Mucosa of stomach (tissue), 1 donor: ENCODE data around the gene CRTAC1.

Experiments used
- H3K27me3 ChIP-seq: one replicate; pipeline ENCODE4 v1.7.0; 2013; ENCODE audit warnings: mild to moderate bottlenecking, low read length; ENCODE audit not compliant: control insufficient read depth, insufficient read depth
- H3K36me3 ChIP-seq: one replicate; pipeline ENCODE4 v1.7.0; 2013; ENCODE audit warnings: low read length; ENCODE audit not compliant: control insufficient read depth, insufficient read depth
- H3K4me1 ChIP-seq: one replicate; pipeline ENCODE4 v1.7.0; 2013; ENCODE audit warnings: mild to moderate bottlenecking, low read length; ENCODE audit not compliant: control insufficient read depth, insufficient read depth
- H3K4me3 ChIP-seq: one replicate; pipeline ENCODE4 v1.7.0; 2013; ENCODE audit warnings: low read length
- H3K9ac ChIP-seq: one replicate; pipeline ENCODE4 v1.7.0; 2013; ENCODE audit warnings: mild to moderate bottlenecking, low read length, moderate library complexity
- H3K9me3 ChIP-seq: one replicate; pipeline ENCODE4 v1.7.0; 2013; ENCODE audit warnings: mild to moderate bottlenecking, low read length, moderate library complexity; ENCODE audit not compliant: control insufficient read depth
- donor health status: Pancreatic carcinoma.

CRTAC1 gene

GRCh38 chr10:97999066-97999922 is 31.1 kb downstream of the CRTAC1 start:
- H3K27me3 ChIP-seq, result no peaks in the 10 kb centered on the region
- H3K4me1 ChIP-seq, result no peaks in the 10 kb centered on the region
- H3K9ac ChIP-seq, result no peak overlapping the region
- H3K4me3 ChIP-seq, result no peak overlapping the region
- no peaks in the 10 kb centered on the region for H3K9me3 ChIP-seq
- H3K36me3 ChIP-seq, result no peaks in the 10 kb centered on the region

DNA sequence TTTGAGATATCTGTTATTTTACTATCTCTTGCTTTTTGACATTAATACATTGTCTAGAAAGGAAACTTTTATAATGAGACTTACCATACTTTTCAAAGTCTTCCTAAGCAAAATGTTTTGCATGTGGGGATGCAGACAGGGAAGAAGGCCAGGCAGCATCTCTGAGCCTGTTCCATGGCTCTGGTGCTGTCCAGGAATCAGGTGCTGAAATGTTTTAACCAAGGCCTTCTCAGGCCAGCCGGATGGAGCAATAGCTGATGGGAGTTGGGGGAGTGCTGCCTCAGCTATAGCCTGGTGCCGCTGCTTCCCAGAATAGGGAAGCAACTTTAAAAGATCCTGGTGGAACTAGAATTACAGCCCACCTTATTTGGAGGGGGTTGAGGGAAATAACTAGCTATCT is 38.5 kb downstream of the CRTAC1 start:
- no peaks in the 10 kb centered on the region for H3K36me3 ChIP-seq
- no peaks in the 10 kb centered on the region for H3K4me1 ChIP-seq
- H3K9ac ChIP-seq, result no peak overlapping the region
- H3K4me3 ChIP-seq, result no peak overlapping the region
- no peaks in the 10 kb centered on the region for H3K9me3 ChIP-seq
- H3K27me3 ChIP-seq, result no peaks in the 10 kb centered on the region

DNA sequence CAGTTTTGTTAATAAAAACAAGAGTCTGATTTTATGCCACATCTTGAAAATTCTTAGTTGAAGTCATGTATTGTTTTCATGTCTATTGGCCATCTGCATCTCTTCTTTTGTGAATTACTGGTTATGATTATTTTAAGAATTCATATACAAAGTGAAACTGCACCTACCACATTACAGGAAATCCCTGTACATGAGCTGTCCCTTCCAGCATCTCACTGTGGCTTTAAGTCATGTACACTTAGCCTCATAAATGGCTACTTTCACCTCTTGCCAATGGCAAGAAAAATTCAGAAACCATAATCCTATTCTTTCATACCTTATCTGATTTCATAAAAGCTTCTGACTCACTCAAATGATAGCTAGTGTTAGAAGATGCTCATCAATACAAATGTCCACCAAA is 48.6 kb downstream of the CRTAC1 start:
- Histone ChIP-seq H3K9ac (no peak overlapping the region), H3K4me3 (no peak overlapping the region), H3K4me1 (no peaks in the 10 kb centered on the region), H3K9me3 (no peaks in the 10 kb centered on the region), H3K36me3 (no peaks in the 10 kb centered on the region), H3K27me3 (peaks cover 8% of the 10 kb centered on the region)

GRCh38 chr10:97977673-97978072 is 52.7 kb downstream of the CRTAC1 start:
- Histone ChIP-seq H3K36me3 (no peaks in the 10 kb centered on the region), H3K9ac (no peak overlapping the region), H3K4me1 (no peaks in the 10 kb centered on the region), H3K4me3 (no peak overlapping the region), H3K27me3 (peaks cover 36% of the 10 kb centered on the region), H3K9me3 (no peaks in the 10 kb centered on the region)

- Histone ChIP-seq H3K9ac (no peak overlapping the region), H3K36me3 (no peaks in the 10 kb centered on the region), H3K27me3 (peaks cover 36% of the 10 kb centered on the region), H3K4me1 (no peaks in the 10 kb centered on the region), H3K9me3 (no peaks in the 10 kb centered on the region), H3K4me3 (no peak overlapping the region)
These were observed 54.8 kb downstream of the CRTAC1 start for GRCh38 chr10:97975598-97975997.

GRCh38 chr10:97974526-97975525 is 55.6 kb downstream of the CRTAC1 start:
- H3K9me3 ChIP-seq, result no peaks in the 10 kb centered on the region
- H3K27me3 ChIP-seq, result peaks cover 36% of the 10 kb centered on the region
- H3K4me3 ChIP-seq, result no peak overlapping the region
- H3K9ac ChIP-seq, result no peak overlapping the region
- H3K4me1 ChIP-seq, result no peaks in the 10 kb centered on the region
- no peaks in the 10 kb centered on the region for H3K36me3 ChIP-seq

GRCh38 chr10:97974100-97974499 is 56.3 kb downstream of the CRTAC1 start:
- Histone ChIP-seq H3K27me3 (peaks cover 36% of the 10 kb centered on the region), H3K9ac (no peak overlapping the region), H3K4me3 (no peak overlapping the region), H3K36me3 (no peaks in the 10 kb centered on the region), H3K9me3 (no peaks in the 10 kb centered on the region), H3K4me1 (no peaks in the 10 kb centered on the region)

DNA sequence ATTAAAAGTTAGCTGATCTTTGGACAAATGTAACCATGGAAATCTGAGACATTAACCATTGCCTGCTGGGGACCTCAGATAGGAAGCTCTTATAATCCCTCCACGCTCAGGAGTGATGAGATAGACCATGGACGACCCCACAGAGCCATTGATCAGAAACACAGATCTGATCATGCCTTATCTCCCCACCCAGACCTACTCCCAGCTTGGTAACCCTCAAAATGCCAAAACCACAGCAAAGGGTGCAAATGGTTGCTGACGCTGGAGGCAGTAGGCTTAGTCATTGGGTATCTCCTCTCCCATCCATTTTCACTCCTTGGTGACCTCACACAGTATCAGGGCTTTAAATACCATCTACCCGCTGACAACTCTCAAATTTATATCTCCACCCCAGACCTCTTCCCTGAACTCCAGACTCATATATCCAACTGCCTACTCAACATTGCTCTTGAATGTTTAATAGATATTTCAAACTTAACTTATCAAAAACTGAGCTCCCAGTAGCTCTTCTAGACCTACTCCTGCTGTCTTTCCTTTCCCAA is 60.8 kb downstream of the CRTAC1 start:
- Histone ChIP-seq H3K4me1 (no peaks in the 10 kb centered on the region), H3K9me3 (no peaks in the 10 kb centered on the region), H3K36me3 (no peaks in the 10 kb centered on the region), H3K4me3 (no peak overlapping the region), H3K27me3 (peaks cover 16% of the 10 kb centered on the region), H3K9ac (no peak overlapping the region)

GRCh38 chr10:97964748-97965147 is 65.7 kb downstream of the CRTAC1 start:
- Histone ChIP-seq H3K27me3 (peaks cover 5% of the 10 kb centered on the region), H3K9ac (no peak overlapping the region), H3K4me3 (no peak overlapping the region), H3K4me1 (no peaks in the 10 kb centered on the region), H3K9me3 (no peaks in the 10 kb centered on the region), H3K36me3 (no peaks in the 10 kb centered on the region)

GRCh38 chr10:97961945-97962344 is 68.5 kb downstream of the CRTAC1 start:
- Histone ChIP-seq H3K27me3 (peaks cover 5% of the 10 kb centered on the region), H3K4me3 (no peak overlapping the region), H3K9me3 (no peaks in the 10 kb centered on the region), H3K9ac (no peak overlapping the region), H3K36me3 (no peaks in the 10 kb centered on the region), H3K4me1 (no peaks in the 10 kb centered on the region)

GRCh38 chr10:97960269-97961056 is 70.0 kb downstream of the CRTAC1 start:
- H3K9ac ChIP-seq, result no peak overlapping the region
- H3K4me3 ChIP-seq, result no peak overlapping the region
- H3K36me3 ChIP-seq, result no peaks in the 10 kb centered on the region
- no peaks in the 10 kb centered on the region for H3K4me1 ChIP-seq
- no peaks in the 10 kb centered on the region for H3K27me3 ChIP-seq
- H3K9me3 ChIP-seq, result no peaks in the 10 kb centered on the region
